GM21423 (cell line): ENCODE results near the gene TFPT.
"Not testable (repeated sequence)": the region's sequence is repeated elsewhere in the genome, so short reads cannot be mapped to it uniquely, and the experiment has no call there.

ENCODE experiments used
- ATAC-seq: cut with Tn5 transposase; IDR thresholded peaks from one replicate; pipeline ENCODE4 v1.9.1; 2021; ENCODE audit warnings: mild to moderate bottlenecking, moderate library complexity; ENCODE audit not compliant: unreplicated experiment

TFPT gene

GRCh38 chr19:54124393-54124792, 8.9 kb upstream of the TFPT start:
- ATAC-seq, result no peak

GRCh38 chr19:54123682-54124081, 8.2 kb upstream of the TFPT start:
- ATAC-seq, result no peak

- no peak for ATAC-seq
Observed at GRCh38 chr19:54121259-54121658, 5.8 kb upstream of the TFPT start.

- no peak for ATAC-seq
Observed at GRCh38 chr19:54114340-54115108, 933 bp downstream of the TFPT start.

- no peak for ATAC-seq
Observed at GRCh38 chr19:54109651-54110050, 5.8 kb downstream of the TFPT start.

GRCh38 chr19:54108496-54108895, 7.0 kb downstream of the TFPT start:
- ATAC-seq, result no peak

- ATAC-seq, result no peak
Observed at GRCh38 chr19:54107876-54108490, 7.5 kb downstream of the TFPT start.

- ATAC-seq, result no peak
Observed at GRCh38 chr19:54106716-54107115, 8.7 kb downstream of the TFPT start.

GRCh38 chr19:54105796-54106195, 9.7 kb downstream of the TFPT start:
- ATAC-seq, result no peak

- ATAC-seq, result no peak
Observed at GRCh38 chr19:54104998-54105715, 10.3 kb downstream of the TFPT start.

- peak; percentile 97 for ATAC-seq
Observed at GRCh38 chr19:54102421-54103169, 12.9 kb downstream of the TFPT start, which contains the start of gene NDUFA3. Gene NDUFA3, plus strand, starts transcription at chr19:54102855. Its CDS starts 24 bp downstream, at chr19:54102879.

- ATAC-seq, result no peak
Observed at GRCh38 chr19:54100561-54100960, 14.9 kb downstream of the TFPT start, which contains the start of gene OSCAR. Gene OSCAR, minus strand, starts transcription at chr19:54100803. Its CDS starts 11 bp downstream, at chr19:54100792.

GRCh38 chr19:54099903-54100255, 15.6 kb downstream of the TFPT start:
- ATAC-seq, result not testable (repeated sequence)

- no peak for ATAC-seq
Observed at GRCh38 chr19:54099190-54099902, 16.1 kb downstream of the TFPT start.

- ATAC-seq, result no peak
Observed at GRCh38 chr19:54096617-54097106, 18.8 kb downstream of the TFPT start.

GRCh38 chr19:54095859-54096616, 19.4 kb downstream of the TFPT start:
- ATAC-seq, result not testable (repeated sequence)

- ATAC-seq, result no peak
Observed at GRCh38 chr19:54095136-54095858, 20.2 kb downstream of the TFPT start.

- ATAC-seq, result no peak
Observed at GRCh38 chr19:54094426-54095000, 20.9 kb downstream of the TFPT start.
